GM12878 (cell line): ENCODE measurements around the gene FBXL16. TPM values are rescaled to one million over a fixed set of nuclear protein-coding genes. Genes with fewer than 3 reads are reported as not detected.

ENCODE experiments used
- ATAC-seq: fragments of 200-7000 bp; cut with Tn5 transposase; 3 replicates; pipeline ENCODE4 v1.9.1; 2020; ENCODE audit warnings: mild to moderate bottlenecking, moderate library complexity
- BruUV-seq: library from RNA; stranded (reverse); fragments of 400-500 nt; replicated peaks from 2 replicates; lab custom pipeline; 2021; lab: Mats Ljungman, UMichigan
- CTCF ChIA-PET: fragments of 300-600 bp; sonication (Branson Sonifier 250); formaldehyde crosslinking; extraction: SDS; loops from one replicate; lab custom pipeline; 2021; ENCODE audit warnings: inconsistent platforms; lab: Yijun Ruan, JAX
- POLR2A ChIA-PET: fragments of 350-600 bp; formaldehyde crosslinking; extraction: SDS; loops from one replicate; lab custom pipeline; 2021; ENCODE audit warnings: inconsistent platforms; lab: Charles Lee
- RAD21 ChIA-PET: fragments of 300-600 bp; sonication (Branson Sonifier 250); formaldehyde crosslinking; loops from one replicate; lab custom pipeline; 2023; ENCODE audit warnings: antibody characterized with exemption; ENCODE audit not compliant: unreplicated experiment; lab: Charles Lee
- SMC1A ChIA-PET: fragments of 300-600 bp; sonication (Branson Sonifier 250); formaldehyde crosslinking; loops from one replicate; lab custom pipeline; 2023; ENCODE audit not compliant: unreplicated experiment, uncharacterized antibody; lab: Charles Lee
- DNase-seq: peaks from one replicate; pipeline ENCODE4 v3.0.0-alpha.2; 2011; ENCODE audit warnings: low read depth, low spot score
- FAIRE-seq: peaks from 3 replicates; lab custom pipeline; 2011; peaks lifted over from hg19 to GRCh38; lab: Jason Lieb, UNC
- H2AFZ ChIP-seq: 2 replicates; pipeline ENCODE4 v1.6.0; 2011; ENCODE audit warnings: low read depth, low read length, control low read depth; ENCODE audit not compliant: control insufficient read depth
- H3K27ac ChIP-seq: 2 replicates; pipeline ENCODE4 v1.5.1; 2011; ENCODE audit warnings: control low read depth; ENCODE audit not compliant: control insufficient read depth, insufficient read depth
- H3K27me3 ChIP-seq, 2 experiments: replicated peaks in 1 of 2; 2 replicates each; pipeline versions ENCODE4 v1.6.0 to v1.6.1; 2011; ENCODE audit warnings: low read length in 1 of 2; ENCODE audit not compliant: control insufficient read depth in 2 of 2, insufficient read depth in 2 of 2
- H3K36me3 ChIP-seq, 2 experiments: 2 replicates each; pipeline ENCODE4 v1.5.1; 2011; ENCODE audit warnings: low read length in 1 of 2; ENCODE audit not compliant: control insufficient read depth in 2 of 2, insufficient read depth in 2 of 2
- H3K4me1 ChIP-seq: 2 replicates; pipeline ENCODE4 v1.6.1; 2011; ENCODE audit warnings: mild to moderate bottlenecking, low read length, moderate library complexity, mixed read lengths; ENCODE audit not compliant: control insufficient read depth, insufficient read depth
- H3K4me2 ChIP-seq: 2 replicates; pipeline ENCODE4 v1.6.0; 2011; ENCODE audit warnings: control low read depth; ENCODE audit not compliant: control insufficient read depth, insufficient read depth
- H3K4me3 ChIP-seq: fragments of 200-600 bp; sonication (generic); 2 replicates; pipeline ENCODE4 v1.5.1; 2016
- H3K79me2 ChIP-seq: 2 replicates; pipeline ENCODE4 v1.6.0; 2011; ENCODE audit warnings: low read length; ENCODE audit not compliant: control insufficient read depth, insufficient read depth
- H3K9ac ChIP-seq: 2 replicates; pipeline ENCODE4 v1.8.0; 2011; ENCODE audit warnings: low read length, control low read depth, mixed read lengths; ENCODE audit not compliant: control insufficient read depth, insufficient read depth
- H3K9me3 ChIP-seq: replicated peaks from 3 replicates; pipeline ENCODE4 v1.5.1; 2011; ENCODE audit warnings: mild to moderate bottlenecking, low read length; ENCODE audit not compliant: control insufficient read depth, insufficient read depth
- H4K20me1 ChIP-seq: 2 replicates; pipeline ENCODE4 v1.6.0; 2011; ENCODE audit not compliant: control insufficient read depth, insufficient read depth
- CBFB ChIP-seq: IDR thresholded peaks from 2 replicates; pipeline ENCODE4 v1.6.1; 2016; ENCODE audit warnings: antibody characterized with exemption, low read depth
- CREB1 ChIP-seq: IDR thresholded peaks from 2 replicates; pipeline ENCODE4 v1.6.1; 2012; ENCODE audit warnings: low read depth, mild to moderate bottlenecking, inconsistent platforms
- DPF2 ChIP-seq: fragments of 450-650 bp; IDR thresholded peaks from 2 replicates; pipeline ENCODE4 v1.6.1; 2017; ENCODE audit warnings: mild to moderate bottlenecking
- ETV6 ChIP-seq, 2 experiments: fragments of 450-650 bp in 1 of 2; IDR thresholded peaks in 1 of 2; conservative IDR thresholded peaks in 1 of 2; 2 replicates each; pipeline ENCODE4 v1.6.1; 2014; ENCODE audit warnings: antibody characterized with exemption in 1 of 2, borderline replicate concordance in 1 of 2, low read depth in 1 of 2, mild to moderate bottlenecking in 1 of 2, moderate library complexity in 1 of 2
- LARP7 ChIP-seq: fragments of 450-650 bp; IDR thresholded peaks from 2 replicates; pipeline ENCODE4 v1.6.1; 2017; ENCODE audit warnings: mild to moderate bottlenecking
- MTA3 ChIP-seq: IDR thresholded peaks from 2 replicates; pipeline ENCODE4 v1.6.1; 2012; ENCODE audit warnings: low read length, inconsistent platforms, borderline replicate concordance
- NFXL1 ChIP-seq: fragments of 450-650 bp; IDR thresholded peaks from 2 replicates; pipeline ENCODE4 v1.6.1; 2017; ENCODE audit warnings: antibody characterized with exemption, mild to moderate bottlenecking, borderline replicate concordance
- NFYB ChIP-seq: IDR thresholded peaks from 2 replicates; pipeline ENCODE4 v1.6.1; 2011; ENCODE audit warnings: low read depth, mild to moderate bottlenecking, low read length, improper control_type of control experiment, moderate library complexity; ENCODE audit not compliant: insufficient read depth
- PAX8 ChIP-seq: fragments of 450-650 bp; IDR thresholded peaks from 2 replicates; pipeline ENCODE4 v1.6.1; 2017; ENCODE audit warnings: mild to moderate bottlenecking, moderate library complexity
- POU2F2 ChIP-seq: IDR thresholded peaks from 3 replicates; pipeline ENCODE4 v1.6.1; 2011; ENCODE audit warnings: low read depth, mild to moderate bottlenecking, low read length, borderline replicate concordance
- RBBP5 ChIP-seq: fragments of 200-600 bp; sonication (generic); conservative IDR thresholded peaks from 2 replicates; pipeline ENCODE4 v1.6.1; 2016
- SREBF2 ChIP-seq: IDR thresholded peaks from 2 replicates; pipeline ENCODE4 v1.6.1; 2012; ENCODE audit warnings: mild to moderate bottlenecking, low read length
- STAT3 ChIP-seq: IDR thresholded peaks from 2 replicates; pipeline ENCODE4 v1.6.1; 2011; ENCODE audit warnings: low read depth, low read length, improper control_type of control experiment
- TCF7 ChIP-seq: IDR thresholded peaks from 2 replicates; pipeline ENCODE4 v1.6.1; 2014; ENCODE audit warnings: antibody characterized with exemption, borderline replicate concordance
- WGBS: methylation state at CpG from one replicate; pipeline ENCODE4 v1.1.6; 2016; ENCODE audit warnings: low lambda C conversion rate; ENCODE audit not compliant: insufficient replicate concordance, insufficient coverage; ENCODE audit errors: missing lambda C conversion rate; 5-methylcytosine and 5-hydroxymethylcytosine counted together
- in situ Hi-C: fragments of 300-500 bp; cut with MboI; formaldehyde crosslinking; loops from 9 replicates; pipeline ENCODE4 v1.14.3; 2018; ENCODE audit warnings: mixed read lengths
- intact Hi-C: fragments of 100-400 bp; cut with micrococcal nuclease; formaldehyde crosslinking; loops from one replicate; pipeline ENCODE4 v1.14.2; 2022; ENCODE audit not compliant: unreplicated experiment
- polyA plus RNA-seq, 11 experiments: library from polyadenylated mRNA; depleted of rRNA in 4 of 11; unstranded in 6 of 11; stranded (reverse) in 5 of 11; fragments of >200 nt; fragmentation: Nextera tagmentation in 4 of 11; fragmentation: Illumina TruSeq in 1 of 11; extraction: Ambion mirVana in 4 of 11; extraction: Trizol in 1 of 11; gene quantifications; 1 replicate in 1 of 11; 2 replicates in 10 of 11; pipeline versions ENCODE4 v1.2.1 to v1.2.3, GENCODE V29; 2011 to 2016; ENCODE audit warnings: inconsistent platforms in 2 of 11, missing spikeins in 2 of 11, low read depth in 1 of 11
- total RNA-seq, 4 experiments: library from RNA; depleted of rRNA in 3 of 4; stranded (reverse); fragments of >200 nt in 3 of 4; fragmentation: Illumina TruSeq in 1 of 4; extraction: Trizol in 1 of 4; gene quantifications; 2 replicates each; pipeline versions ENCODE4 v1.2.1 to v1.2.3, GENCODE V29; 2013 to 2021
- TF ChIP-seq, protein P1 (sequence below), 3 experiments: IDR thresholded peaks in 2 of 3; conservative IDR thresholded peaks in 1 of 3; 2 replicates each; pipeline ENCODE4 v1.5.1; 2011; ENCODE audit warnings: low read depth in 3 of 3, low read length in 3 of 3, mild to moderate bottlenecking in 3 of 3, control low read depth in 2 of 3, moderate library complexity in 2 of 3, inconsistent platforms in 1 of 3, mixed read lengths in 1 of 3; ENCODE audit not compliant: control insufficient read depth in 2 of 3, insufficient read depth in 1 of 3; ENCODE audit errors: extremely low read depth in 1 of 3
- TF ChIP-seq, protein P2 (sequence below): IDR thresholded peaks from 2 replicates; pipeline ENCODE4 v1.6.1; 2011; ENCODE audit warnings: borderline replicate concordance, low read depth, mild to moderate bottlenecking, moderate library complexity, low read length; ENCODE audit not compliant: insufficient read depth, poor library complexity, severe bottlenecking
- TF ChIP-seq, protein P3 (sequence below): fragments of 450-650 bp; conservative IDR thresholded peaks from 2 replicates; pipeline ENCODE4 v1.6.1; 2017; ENCODE audit warnings: mild to moderate bottlenecking, moderate library complexity
- TF ChIP-seq, protein P4 (sequence below): fragments of 450-650 bp; IDR thresholded peaks from 2 replicates; pipeline ENCODE4 v1.6.1; 2016; ENCODE audit warnings: mild to moderate bottlenecking

Gene FBXL16
- total and polyA plus RNA-seq, 10 of the 15 experiments (the other 5 are each of a cell fraction or from before 2014, with no cell fraction given), result 0.13 to 1.4 (median 0.24) TPM

DNA sequence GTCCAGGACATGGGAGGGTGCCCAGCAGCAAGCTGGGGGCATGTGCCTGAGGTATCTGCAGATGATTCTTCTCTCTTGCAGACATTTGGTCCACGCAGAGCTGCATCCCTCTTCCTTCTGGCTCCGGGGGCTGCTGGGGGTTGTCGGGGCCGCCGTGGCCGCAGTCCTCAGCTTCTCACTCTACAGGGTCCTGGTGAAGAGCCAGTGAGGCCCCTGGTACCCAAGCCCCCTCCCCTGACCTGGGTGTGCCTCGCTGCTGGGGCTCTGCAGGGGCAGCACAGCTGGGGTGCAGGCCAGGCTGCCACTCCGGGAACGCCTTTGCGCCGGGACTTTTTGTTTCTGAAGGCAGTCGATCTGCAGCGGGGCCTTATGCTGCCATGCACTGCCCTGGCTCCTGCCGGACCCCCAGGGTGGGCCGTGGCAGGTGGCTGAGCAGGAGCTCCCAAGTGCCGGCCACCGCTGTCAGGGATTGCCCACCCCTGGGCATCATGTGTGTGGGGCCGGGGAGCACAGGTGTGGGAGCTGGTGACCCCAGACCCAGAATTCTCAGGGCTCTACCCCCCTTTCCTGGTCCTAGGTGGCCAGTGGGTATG is 32.1 kb downstream of the FBXL16 start:
- Histone ChIP-seq H2AFZ (no peak overlapping the region), H3K9me3 (no peaks in the 10 kb centered on the region), H3K27me3 (no peaks in the 10 kb centered on the region), H3K4me3 (no peak overlapping the region), H4K20me1 (no peaks in the 10 kb centered on the region; the same call in 1 of the 2 replicates), H3K36me3 (peaks cover 0 to 18% of the 10 kb centered on the region in 2 experiments; a peak in 3 of 4 replicates), H3K9ac (no peak overlapping the region), H3K79me2 (peaks cover 11% of the 10 kb centered on the region), H3K4me2 (no peak overlapping the region), H3K4me1 (no peaks in the 10 kb centered on the region), H3K27ac (no peak overlapping the region)
- no peak for FAIRE-seq
- in situ Hi-C loops, result no loop called here
- RAD21 ChIA-PET, result no interaction called here
- no TSS peak for BruUV-seq
- POLR2A ChIA-PET, result interaction anchor here (0.5 kb wide), 1 partner anchor 379 kb away, joined by 3 read pairs; no protein-coding TSS in a partner anchor
- CTCF ChIA-PET, result no interaction called here
- whole genome bisulfite sequencing, result 94% methylated on average over 18 of the region's 18 CpGs
- no peak for ATAC-seq
- DNase-seq, result no peak
- intact Hi-C loops, result no loop called here
- SMC1A ChIA-PET, result no interaction called here
- TF ChIP-seq NFYB (no peak), RBBP5 (no peak), ETV6 (conservative IDR thresholded peaks at IDR 0.05 in 1 of 2, IDR thresholded peaks at IDR 0.05 in 1 of 2; ENCODE audit: borderline replicate concordance in 1 of 2, low read depth in 1 of 2) (no peak), CREB1 (no peak), MTA3 (no peak), POU2F2 (no peak), PAX8 (no peak), DPF2 (no peak), SREBF2 (no peak), STAT3 (no peak), LARP7 (no peak), NFXL1 (no peak), CBFB (no peak), TCF7 (no peak)
- TF ChIP-seq, protein P1, sequence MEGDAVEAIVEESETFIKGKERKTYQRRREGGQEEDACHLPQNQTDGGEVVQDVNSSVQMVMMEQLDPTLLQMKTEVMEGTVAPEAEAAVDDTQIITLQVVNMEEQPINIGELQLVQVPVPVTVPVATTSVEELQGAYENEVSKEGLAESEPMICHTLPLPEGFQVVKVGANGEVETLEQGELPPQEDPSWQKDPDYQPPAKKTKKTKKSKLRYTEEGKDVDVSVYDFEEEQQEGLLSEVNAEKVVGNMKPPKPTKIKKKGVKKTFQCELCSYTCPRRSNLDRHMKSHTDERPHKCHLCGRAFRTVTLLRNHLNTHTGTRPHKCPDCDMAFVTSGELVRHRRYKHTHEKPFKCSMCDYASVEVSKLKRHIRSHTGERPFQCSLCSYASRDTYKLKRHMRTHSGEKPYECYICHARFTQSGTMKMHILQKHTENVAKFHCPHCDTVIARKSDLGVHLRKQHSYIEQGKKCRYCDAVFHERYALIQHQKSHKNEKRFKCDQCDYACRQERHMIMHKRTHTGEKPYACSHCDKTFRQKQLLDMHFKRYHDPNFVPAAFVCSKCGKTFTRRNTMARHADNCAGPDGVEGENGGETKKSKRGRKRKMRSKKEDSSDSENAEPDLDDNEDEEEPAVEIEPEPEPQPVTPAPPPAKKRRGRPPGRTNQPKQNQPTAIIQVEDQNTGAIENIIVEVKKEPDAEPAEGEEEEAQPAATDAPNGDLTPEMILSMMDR (IDR thresholded peaks at IDR 0.05 in 2 of 3, conservative IDR thresholded peaks at IDR 0.05 in 1 of 3; ENCODE audit: control insufficient read depth in 2 of 3, extremely low read depth in 1 of 3, insufficient read depth in 1 of 3, low read depth in 3 of 3, low read length in 3 of 3), result no peak
- TF ChIP-seq, protein P2, sequence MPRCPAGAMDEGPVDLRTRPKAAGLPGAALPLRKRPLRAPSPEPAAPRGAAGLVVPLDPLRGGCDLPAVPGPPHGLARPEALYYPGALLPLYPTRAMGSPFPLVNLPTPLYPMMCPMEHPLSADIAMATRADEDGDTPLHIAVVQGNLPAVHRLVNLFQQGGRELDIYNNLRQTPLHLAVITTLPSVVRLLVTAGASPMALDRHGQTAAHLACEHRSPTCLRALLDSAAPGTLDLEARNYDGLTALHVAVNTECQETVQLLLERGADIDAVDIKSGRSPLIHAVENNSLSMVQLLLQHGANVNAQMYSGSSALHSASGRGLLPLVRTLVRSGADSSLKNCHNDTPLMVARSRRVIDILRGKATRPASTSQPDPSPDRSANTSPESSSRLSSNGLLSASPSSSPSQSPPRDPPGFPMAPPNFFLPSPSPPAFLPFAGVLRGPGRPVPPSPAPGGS, result no peak
- TF ChIP-seq, protein P3, sequence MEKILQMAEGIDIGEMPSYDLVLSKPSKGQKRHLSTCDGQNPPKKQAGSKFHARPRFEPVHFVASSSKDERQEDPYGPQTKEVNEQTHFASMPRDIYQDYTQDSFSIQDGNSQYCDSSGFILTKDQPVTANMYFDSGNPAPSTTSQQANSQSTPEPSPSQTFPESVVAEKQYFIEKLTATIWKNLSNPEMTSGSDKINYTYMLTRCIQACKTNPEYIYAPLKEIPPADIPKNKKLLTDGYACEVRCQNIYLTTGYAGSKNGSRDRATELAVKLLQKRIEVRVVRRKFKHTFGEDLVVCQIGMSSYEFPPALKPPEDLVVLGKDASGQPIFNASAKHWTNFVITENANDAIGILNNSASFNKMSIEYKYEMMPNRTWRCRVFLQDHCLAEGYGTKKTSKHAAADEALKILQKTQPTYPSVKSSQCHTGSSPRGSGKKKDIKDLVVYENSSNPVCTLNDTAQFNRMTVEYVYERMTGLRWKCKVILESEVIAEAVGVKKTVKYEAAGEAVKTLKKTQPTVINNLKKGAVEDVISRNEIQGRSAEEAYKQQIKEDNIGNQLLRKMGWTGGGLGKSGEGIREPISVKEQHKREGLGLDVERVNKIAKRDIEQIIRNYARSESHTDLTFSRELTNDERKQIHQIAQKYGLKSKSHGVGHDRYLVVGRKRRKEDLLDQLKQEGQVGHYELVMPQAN, result no peak
- TF ChIP-seq, protein P4, sequence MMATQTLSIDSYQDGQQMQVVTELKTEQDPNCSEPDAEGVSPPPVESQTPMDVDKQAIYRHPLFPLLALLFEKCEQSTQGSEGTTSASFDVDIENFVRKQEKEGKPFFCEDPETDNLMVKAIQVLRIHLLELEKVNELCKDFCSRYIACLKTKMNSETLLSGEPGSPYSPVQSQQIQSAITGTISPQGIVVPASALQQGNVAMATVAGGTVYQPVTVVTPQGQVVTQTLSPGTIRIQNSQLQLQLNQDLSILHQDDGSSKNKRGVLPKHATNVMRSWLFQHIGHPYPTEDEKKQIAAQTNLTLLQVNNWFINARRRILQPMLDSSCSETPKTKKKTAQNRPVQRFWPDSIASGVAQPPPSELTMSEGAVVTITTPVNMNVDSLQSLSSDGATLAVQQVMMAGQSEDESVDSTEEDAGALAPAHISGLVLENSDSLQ, result no peak
